Retina (tissue), 1 donor: ENCODE data around the gene KCTD1.

Source experiments
- DNase-seq: peaks from one replicate; pipeline ENCODE4 v3.0.0-alpha.2; 2016

Gene KCTD1

DNA sequence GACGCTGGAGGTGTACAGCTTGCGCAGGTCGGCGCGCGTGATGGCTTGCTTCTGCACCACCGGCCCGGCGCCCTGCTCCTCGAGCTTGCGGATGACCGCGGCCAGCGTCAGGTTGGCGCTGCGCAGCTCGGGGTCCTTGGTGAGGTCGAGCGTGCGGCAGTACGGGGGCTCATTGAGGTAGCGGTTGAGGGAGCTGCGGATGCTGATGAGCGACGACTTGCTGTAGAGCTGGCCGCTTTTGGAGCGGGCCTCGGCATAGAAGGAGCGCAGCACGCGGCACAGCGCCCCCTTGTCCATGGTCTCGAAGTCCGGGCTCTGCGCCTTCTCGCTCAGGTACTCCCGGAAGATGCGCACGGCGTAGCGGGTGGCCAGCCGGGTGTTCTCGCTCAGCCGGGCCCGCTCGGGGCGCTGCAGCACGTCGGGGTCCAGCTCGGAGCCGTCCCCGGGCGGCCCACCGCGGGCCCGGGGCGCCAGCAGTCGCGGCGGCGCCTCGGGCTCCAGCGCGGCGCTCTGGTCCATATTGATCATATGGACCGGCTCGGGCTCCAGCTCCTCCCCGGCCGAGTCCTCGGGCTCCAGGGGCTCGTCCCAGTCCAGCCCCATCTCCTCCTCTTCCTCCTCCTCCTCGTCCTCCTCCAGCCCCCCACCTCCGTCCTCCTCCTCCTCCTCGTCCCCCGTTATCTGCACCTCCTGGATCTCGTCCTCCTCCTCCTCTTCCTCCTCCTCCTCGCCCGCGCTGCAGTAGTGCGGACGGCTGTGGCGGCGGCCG, 523 bp downstream of the KCTD1 start:
- DNase-seq: no peak

DNA sequence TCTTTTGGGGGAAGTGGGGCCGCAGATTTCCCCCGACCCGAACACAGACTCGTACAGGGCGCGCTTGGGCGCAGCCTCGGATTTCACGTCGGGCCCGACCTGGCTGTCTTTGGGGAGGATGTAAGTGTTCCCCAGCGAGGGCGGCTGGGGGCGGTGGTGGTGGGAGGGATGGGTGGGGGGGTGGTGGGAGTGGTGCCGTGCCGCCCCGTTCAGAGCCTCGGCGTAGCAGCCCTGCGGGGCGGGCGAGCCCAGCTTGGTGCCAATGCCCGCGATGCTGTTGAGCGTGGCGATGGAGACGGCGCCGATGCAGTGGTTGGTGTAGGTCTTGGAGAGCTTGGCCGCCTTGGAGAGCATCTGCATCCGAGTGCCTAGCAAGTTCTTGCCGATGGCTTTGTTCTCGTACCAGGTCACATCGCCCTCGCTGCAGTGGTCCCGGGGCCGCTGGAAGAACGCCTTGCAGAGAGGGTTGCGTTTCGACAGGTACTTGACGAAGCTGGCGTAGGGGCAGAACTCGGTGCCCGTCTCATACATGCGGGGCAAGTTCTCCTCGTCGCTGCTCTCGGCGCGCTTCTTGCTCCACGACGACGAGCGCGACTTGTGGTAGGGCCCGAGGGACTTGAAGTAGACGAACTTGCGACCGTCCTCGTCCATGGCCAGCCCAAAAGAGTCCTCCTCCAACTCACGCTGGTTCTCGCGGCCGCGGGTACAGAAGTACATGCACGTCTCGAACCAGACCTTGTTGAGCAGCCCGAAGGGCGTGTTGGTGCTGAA, 1.3 kb downstream of the KCTD1 start:
- peak; percentile 93 for DNase-seq

DNA sequence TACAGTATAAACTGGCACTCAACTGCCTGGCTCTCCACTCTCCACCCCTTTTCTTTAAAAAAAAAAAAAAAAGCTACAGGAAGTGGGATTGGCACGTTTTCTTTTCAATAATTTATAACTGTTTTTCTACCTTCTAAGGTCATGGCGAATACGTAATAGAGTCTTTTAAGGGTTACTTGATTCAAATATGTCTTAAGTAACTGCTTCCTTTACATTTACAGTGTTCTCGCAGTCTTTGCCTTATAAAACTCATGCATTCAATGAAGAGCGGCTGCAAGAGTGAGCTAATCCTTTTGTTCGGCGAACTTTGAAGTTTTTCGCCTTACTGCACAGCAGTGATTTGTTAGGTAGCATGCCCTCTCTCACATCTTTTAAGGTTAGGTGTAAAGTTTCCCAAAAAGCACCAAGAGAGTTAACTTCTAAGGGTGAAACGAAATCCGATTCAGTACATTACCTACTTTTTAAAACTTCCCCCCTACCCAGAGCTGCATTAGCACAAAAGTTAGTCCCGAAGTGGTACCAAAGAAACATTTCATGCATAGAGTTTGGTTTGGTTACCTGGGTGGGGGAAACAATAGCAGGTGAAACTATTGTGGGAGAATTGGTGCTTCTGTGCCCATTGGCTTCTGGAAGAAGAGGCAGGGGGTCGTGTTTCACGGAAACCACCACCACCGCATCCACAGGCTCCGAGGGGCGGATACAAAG, 2.0 kb downstream of the KCTD1 start:
- peak; percentile 42 for DNase-seq

DNA sequence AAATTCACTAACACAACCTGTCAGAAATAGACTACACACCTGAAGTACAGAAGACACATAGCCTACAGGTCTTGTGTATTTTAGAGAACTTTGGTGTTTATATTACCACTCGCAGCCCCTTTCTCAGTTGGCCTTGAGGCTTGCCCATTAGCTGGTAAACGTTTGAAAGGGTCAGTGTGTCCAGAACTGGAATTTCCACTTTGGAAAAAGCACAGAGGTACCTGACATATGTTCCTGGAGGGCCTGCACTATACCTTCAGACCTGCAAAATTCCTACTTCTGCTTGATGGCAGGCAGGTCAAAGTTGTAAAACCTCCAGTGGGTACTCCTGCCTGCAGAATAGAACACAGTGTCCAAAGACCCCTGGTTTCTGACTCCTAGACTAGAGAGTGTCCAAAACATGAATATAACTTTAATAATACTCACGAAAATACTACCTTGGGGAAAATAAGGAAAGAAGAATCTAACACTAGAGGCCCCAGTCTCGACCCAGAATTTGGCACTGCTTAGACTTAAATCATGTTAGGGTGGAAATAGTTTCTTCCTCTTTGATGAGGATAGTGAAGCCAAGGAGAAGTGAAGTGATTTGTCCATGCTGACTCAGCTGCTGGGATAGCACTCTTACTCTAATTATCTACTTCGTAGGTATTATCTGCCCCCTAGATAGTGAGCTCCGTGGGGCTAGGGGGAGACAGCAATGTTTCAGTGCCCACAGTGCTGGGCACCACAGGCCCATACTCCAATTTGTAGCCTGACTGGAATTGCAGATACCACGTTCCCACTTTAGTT, 2.8 kb downstream of the KCTD1 start:
- no peak for DNase-seq

DNA sequence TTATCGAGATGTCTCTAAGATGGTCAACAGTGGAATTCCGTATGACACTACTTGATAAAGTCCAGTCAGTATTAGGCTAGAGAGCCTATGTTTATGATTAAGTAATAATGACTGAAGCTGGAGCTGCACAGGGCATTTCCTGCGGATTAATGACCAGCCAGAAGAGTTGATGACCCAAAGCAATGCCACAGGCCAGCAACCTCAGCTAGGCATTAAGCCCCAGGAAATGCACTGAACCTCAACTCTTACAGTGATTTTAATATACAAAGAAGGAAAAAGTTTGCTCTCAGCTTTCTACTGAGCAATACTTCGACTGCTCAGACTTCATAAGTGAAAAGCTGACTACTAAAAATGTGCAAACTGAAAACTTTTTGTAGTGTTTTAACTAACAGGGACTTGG, 3.9 kb downstream of the KCTD1 start:
- DNase-seq: no peak

DNA sequence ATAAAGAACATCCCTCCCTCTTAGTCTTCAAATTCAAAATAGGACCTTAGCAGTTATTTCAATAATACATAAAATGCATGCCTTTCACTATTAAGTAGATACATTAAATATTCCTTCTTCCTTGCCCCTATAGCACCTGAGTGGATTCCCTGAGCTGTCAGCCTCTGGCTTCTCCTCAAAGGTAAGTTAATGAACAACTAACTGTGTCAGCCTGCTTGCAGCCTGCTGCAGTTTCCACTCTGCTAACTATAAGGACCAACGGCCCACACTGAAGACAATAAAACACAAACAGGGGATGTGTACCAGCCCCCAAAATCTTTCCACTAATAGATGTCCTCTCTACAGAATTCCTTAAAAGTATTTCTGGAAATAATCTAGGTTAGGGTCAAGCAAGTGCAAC, 5.0 kb downstream of the KCTD1 start:
- no peak for DNase-seq

DNA sequence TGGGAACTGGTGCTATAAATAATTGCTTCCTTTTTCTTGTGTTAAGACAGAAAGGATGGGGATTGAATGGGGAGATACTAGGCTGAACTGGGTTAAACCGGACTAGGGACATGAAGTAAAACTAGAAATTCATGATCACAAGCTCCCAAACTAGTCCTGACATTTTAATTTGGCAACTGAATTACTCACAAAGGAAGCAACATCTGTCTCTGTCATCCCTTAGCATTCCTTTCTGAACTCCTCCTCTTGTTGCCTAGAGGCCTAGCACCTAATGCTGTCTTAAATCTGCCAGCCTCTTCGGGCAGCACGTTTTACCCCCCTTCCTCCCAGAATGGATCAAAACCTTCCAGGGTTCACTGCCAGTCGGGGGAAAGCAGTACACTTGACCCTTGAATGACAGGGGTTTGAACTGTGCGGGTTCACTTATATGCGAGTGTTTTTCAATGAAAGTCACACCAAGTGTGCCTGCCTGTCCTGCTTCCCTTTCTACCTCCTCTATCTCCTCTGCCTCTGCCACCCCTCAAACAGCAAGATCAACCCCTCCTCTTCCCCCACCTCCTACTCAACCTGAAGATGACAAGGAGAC, 8.2 kb downstream of the KCTD1 start:
- no peak for DNase-seq

DNA sequence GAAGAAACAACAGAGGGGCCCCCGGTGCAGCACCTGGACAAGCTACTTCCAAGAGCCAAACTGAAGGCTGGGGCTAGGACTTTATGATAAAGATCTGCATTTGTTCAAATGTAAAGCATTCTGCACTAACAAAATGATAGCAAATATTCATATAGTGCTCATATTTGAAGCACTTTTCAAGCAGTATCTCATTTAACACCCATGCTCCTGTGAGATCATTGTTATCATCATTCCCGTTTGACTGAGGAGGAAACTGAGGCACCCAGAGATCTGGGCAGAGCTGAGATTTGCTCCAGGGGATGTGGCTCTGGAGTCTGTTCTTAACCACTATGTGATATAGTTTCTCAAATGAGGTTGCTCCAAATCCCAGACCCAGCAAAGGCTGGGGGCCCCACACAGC, 9.8 kb downstream of the KCTD1 start:
- no peak for DNase-seq

DNA sequence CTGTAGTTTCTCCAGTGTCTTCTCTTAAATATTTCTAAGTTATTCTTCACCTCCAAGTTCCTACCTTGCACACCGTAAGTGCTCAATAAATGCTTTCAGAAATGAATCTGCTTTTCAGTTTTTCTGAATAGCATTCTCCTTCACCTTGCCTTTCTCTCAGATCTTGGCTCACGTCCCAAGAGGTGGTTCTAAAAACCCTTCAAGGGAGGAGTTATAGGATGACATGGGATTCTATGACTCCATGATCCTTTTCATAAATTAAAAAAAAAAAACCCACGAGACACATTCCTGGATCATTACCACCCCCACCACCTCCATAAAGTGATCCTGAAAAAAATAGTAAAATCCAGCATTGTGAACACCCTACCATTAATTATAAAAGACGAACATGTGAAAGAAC, 11.7 kb downstream of the KCTD1 start:
- no peak for DNase-seq

DNA sequence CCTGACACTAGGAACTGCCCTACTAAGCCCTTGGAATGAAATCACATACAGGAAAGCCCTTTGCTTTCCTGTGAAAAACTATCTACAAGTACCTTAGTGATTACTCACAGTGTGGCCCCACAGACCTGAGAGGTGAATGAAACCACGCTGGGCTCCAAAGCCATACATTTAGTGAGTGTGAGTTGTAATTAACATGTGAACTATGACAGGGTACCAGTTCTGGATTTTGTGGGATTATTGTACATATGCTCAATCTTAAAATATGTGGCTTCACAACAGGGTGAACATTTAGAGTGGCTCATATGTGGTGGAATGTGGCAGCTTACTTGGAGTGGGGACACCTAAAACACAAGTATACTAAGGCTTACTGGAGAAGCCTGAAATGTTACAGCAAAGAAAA, 12.3 kb downstream of the KCTD1 start:
- DNase-seq: no peak

DNA sequence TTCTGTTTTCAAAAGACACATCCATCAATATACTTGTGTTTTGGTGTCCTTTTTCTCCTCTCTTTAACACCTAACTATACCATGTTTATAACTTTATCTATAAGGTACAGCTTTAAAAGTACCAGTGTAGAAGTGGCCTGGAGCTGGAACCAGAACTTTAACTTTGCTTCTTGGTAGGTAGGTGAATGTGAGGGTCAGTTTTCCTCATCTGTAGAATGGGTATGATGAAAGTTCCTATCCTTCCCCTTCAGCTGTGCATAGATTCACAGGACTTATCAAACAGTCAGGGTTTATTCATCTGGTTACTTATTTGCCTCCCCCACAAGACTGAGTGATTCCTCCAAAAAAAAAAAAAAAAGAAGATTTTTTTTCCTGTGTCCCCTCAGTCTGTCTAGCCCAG, 12.7 kb downstream of the KCTD1 start:
- no peak for DNase-seq

DNA sequence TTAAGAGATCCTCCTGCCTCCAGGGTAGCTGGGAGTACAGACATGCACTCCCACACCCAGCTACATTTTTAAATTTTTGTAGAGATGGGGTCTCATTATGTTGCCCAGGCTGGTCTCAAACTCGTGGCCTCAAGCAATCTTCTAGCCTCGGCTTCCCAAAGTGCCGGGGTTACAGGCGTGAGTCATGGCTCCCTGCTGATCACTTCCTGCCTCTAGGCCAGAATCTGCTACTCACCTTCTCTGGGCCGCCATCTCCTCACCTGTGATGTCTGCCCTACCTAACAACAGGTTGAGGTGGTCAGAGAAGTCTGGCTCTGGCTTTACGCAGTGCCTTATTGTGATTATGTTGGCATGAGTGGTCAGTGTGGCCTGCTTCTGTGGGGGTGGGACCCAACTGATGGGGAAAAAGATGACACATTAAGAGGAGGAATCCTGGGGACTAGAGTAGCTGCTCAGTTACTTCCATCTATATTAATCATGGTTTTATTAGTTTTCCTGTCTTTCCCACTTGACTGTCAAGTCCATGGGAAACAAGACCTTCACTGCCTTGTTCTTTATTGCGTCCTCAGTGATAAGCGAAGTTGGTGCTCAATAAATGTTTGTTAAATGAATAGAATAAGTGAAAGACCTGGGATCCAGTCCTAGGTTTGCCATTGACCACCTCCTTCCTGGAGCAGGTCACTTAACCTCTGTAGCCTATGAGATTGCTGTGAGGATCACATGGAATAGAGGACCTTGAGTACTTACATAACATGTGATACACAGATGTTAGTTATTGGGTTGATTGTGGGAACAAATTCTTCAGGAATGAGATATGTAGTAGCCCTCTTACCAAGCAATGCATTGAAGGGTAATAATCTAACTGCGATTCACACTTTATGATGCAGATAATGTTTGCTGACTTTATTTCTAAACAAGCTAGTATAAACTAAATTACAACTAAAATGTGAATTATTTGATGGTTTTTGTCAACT, 15.7 kb downstream of the KCTD1 start:
- DNase-seq: no peak

DNA sequence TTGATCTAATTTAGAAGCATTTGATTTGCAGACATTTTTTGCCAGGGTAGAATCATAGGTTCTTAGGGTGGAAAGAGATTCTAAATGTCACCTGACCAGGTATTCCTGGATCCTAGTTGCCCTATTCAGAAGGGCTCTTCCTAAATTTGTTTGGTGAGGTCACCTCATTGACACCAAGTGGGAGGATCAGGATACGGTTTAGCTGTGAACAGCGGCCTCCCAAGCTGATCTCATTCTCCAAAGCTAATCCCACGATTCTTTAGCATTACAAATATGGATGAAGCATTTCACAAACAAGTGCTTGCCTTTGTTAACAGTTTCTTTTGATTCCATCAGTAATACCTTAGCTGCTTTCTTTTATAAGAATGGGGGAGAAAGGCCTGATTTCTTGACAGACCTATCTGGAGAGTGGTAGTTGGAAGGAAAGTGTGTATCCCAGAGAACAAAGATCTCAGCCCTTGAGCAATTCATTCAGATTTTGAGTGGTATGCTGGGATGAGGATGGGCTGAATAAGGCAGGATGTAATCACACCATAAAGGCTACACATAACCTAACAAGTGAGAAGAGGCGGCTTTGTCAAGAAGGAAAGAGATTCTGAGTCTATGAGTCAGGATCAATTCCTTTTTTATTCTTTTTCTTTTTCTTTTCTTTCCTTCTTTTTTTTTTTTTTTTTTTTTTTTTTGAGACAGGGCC, 16.6 kb downstream of the KCTD1 start:
- no peak for DNase-seq

DNA sequence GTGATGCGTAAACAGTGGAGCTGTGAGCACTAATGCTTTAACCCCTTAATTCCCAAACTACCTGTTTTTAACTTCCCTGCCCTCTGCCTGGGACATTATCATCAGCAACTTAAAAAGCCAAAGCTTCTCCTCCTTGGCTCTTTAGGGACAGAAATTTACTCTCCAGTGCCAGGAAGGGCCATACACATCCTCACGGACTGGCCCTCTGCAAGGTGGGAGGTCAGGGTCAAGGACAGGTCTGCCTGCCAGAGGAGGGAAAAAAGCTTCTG, 21.5 kb downstream of the KCTD1 start:
- DNase-seq: no peak

DNA sequence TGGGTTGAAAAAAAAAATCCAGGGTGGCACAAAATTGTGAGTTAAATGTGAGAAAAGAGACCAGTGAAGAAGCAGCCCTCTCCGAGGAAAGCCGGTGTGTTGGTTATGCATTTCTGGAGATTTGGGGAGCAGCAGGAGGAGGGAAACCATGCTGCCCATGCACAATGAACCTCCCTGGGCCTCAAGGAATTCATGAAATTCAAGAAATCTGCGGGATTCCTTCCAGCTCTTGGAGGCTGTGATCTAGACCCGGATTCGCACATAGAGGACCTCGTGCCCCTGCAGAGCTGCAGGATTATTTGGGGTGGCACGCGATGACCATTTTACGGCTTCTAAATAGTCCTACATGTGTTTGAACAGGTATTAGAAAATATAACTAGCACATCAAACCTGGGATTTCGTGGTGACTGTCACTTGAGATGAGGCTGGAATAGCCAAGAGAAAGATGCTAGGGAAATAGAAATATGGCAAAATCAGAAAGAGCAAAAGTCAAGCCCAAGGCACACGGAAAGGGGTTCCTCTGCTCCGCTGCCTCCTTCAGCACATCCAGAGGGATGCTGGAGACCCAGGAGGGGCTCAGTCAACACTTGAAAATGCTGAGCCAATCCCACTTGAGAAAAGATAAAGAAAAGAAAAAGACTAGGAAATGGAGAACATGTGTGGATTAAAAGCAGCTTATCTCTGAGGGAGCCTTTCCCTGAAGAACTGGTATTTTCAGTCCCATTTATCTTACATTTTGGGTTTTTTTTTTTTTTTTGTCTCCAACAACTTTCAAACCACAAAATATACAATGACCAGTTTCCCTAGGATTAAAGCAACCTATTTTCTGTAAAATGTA, 22.0 kb downstream of the KCTD1 start:
- peak; percentile 23 for DNase-seq

DNA sequence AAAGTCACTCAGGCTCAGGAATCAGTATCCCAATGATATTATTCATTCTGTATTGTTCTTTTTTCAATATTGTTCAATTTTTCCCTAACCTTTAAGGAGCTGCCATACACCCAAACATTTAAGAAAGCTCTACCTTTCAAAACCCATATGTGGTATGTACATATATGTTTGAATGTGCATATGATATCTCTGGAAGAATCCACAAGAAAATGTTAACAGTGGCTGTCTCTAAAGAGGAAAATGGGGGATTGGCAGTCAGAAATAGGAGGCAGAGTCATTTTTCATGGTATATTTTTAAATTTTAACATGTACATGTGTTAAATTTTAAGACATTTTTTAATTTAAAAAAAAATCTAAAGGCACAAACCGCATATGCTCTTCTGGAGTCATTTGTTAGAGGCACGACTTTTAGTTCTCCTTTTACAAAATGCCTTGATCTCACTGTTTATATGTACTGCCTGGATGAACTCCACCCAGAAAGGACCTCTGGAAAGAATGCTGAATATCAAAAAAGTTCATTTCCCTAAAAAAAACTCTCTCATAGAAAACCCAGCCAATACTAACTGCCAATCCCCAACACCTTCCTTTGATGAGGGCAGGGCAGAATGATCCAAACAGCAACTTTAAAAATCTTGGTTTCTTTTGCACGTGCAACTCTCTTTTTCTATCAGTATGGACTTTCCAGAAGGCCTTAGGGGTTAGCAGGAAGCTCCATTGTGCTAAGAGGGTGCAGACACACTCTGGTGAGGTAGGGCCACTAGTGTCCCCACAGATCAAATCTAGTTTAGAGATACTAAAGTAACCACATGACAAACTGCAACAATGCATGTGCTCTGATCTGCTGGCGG, 23.6 kb downstream of the KCTD1 start:
- DNase-seq: no peak

DNA sequence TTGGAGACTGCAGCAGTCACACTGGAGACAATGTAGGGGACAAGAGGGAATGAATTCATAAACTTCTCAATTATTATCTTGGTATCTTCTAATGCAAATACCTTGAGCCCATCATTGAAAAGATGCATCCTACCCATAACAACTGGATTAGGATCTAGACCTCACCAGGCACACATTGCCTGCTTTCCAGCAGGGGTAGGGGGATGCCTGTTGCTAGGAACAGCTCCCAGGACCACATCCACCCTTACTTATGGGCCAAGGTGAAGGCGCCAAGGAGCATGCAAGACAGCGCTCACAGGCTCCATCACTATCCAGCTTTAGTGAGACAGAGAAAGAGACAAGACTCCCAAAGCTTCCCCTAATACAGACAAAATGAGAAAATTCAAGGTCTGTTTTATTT, 24.4 kb downstream of the KCTD1 start:
- DNase-seq: no peak

DNA sequence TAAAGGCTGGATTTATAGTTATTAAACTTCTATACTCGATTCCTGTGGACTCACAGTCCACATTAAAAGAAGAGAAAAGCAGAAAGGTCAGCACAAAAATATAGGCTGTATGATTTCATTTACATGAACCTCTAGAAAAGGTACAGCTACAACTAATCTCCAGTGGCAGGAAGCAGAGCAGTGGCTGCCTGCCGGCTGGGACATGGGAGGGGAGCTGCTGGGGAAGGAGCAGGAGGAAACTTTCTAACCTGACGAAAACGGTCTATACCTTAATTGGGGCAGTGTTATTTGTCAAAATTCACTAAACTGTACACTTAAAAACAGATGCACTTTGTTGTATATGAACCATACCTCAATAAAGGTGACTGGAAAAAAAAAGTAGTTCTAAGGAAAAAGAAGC, 26.7 kb downstream of the KCTD1 start:
- DNase-seq: no peak

DNA sequence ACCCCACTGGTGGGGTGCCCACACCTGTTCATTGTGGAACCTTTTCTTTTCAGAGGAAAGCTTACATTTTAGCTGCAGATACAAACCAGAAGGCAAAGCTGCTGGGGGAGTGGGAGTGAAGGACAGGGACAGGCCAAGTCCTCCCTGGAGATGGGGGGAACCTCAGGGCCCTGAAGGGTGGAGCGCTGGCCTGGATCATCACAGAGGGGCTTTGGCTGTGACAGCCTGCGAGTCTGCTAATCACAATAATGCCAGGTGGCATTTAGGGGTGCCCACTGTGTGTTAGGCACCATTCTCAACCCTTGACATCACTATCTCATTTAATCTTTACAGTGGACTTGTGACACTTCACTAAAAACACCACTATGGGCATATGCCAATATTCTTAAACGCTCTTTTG, 27.4 kb downstream of the KCTD1 start:
- DNase-seq: no peak
